ENCODE data around the gene PIK3CA.

PIK3CA gene

DNA sequence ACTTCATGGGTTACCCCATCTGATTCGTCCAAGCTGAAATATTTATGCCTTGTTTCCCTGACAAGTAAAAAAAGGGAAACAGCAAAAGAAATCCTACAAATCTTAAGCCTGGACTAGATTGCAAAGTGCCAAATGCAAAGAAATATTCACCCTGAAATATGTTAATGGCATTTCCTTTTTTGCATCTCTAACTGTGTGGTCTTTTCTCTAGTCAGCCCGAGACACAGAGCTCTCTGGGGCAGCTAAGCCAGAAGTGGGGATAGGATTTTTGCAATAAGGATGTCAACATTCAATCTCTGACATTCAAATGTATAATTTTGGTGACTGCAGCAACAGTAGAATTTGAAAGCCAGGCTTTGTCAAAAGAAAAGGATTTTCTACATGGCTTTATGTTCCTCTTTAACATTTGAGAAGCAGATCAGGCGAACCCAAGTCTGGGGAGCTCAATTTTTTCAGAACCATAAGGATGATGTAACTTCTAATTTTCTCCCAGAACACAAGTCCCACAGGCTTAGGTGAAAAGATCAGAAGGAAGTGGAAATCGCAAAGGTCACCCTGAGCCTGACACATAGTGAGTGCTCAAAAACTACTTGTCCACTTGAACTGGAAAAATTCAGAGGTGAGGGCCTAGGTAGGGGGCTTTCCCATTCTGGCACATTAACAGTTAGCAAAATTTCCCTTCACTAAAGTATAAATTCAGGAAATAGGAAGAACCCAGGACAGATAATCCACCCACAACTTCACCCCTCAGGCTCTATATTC is 131.0 kb downstream of the PIK3CA start:
- TF ChIP-seq, protein P1, sequence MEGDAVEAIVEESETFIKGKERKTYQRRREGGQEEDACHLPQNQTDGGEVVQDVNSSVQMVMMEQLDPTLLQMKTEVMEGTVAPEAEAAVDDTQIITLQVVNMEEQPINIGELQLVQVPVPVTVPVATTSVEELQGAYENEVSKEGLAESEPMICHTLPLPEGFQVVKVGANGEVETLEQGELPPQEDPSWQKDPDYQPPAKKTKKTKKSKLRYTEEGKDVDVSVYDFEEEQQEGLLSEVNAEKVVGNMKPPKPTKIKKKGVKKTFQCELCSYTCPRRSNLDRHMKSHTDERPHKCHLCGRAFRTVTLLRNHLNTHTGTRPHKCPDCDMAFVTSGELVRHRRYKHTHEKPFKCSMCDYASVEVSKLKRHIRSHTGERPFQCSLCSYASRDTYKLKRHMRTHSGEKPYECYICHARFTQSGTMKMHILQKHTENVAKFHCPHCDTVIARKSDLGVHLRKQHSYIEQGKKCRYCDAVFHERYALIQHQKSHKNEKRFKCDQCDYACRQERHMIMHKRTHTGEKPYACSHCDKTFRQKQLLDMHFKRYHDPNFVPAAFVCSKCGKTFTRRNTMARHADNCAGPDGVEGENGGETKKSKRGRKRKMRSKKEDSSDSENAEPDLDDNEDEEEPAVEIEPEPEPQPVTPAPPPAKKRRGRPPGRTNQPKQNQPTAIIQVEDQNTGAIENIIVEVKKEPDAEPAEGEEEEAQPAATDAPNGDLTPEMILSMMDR (conservative IDR thresholded peaks at IDR 0.05; ENCODE audit: low read length): no peak
- H3K4me3 ChIP-seq (ENCODE audit: low read length): no peak overlapping the region
- no peak for DNase-seq (ENCODE audit: low read depth)

DNA sequence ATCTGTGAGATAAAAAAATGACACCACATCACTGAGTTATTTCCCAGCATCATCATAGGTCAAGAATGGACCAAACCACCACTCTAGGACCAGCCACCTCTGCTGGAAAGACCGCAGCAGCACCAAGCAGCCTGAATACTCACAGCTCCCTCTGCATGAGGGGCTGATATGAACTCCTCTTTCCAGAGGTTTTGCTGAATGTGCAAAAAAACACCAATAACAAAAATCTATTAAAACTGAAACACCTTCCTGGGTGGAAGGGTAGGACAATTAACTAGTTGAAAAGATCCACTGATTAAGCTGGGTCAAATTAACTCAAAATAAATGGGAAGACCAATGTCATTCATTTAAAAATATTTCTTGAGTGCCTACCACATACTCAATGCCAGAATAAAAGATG is 131.7 kb downstream of the PIK3CA start:
- DNase-seq (ENCODE audit: low read depth): no peak
- TF ChIP-seq, protein P1 (conservative IDR thresholded peaks at IDR 0.05; ENCODE audit: low read length): no peak
- no peak overlapping the region for H3K4me3 ChIP-seq (ENCODE audit: low read length)

- DNase-seq (ENCODE audit: low read depth): no peak
- TF ChIP-seq, protein P1 (conservative IDR thresholded peaks at IDR 0.05; ENCODE audit: low read length): no peak
- H3K4me3 ChIP-seq (ENCODE audit: low read length): no peak overlapping the region
These were observed 133.7 kb downstream of the PIK3CA start for GRCh38 chr3:179281825-179282224.

DNA sequence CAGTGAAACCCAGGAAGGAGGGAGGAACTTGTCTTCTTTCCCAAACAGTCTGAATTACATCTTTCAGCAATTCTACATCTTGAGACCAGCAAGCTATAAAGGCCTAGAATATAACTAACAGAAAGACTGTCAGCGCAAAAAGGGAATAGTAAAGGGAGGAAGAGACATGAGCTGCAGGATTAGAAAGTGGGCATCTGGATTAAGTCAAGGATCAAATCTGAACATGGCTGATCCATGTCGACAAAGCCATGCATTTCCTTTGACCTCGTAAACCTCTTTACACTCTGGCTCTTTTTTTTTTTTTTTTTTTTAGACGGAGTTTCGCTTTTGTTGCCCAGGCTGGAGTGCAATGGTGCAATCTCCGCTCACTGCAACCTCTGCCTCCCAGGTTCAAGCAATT is 138.2 kb downstream of the PIK3CA start:
- no peak for DNase-seq (ENCODE audit: low read depth)
- no peak overlapping the region; the same call in 1 of the 2 replicates for H3K4me3 ChIP-seq (ENCODE audit: low read length)
- TF ChIP-seq, protein P1 (conservative IDR thresholded peaks at IDR 0.05; ENCODE audit: low read length): no peak

- H3K4me3 ChIP-seq (ENCODE audit: low read length): no peak overlapping the region
- TF ChIP-seq, protein P1 (conservative IDR thresholded peaks at IDR 0.05; ENCODE audit: low read length): no peak
- DNase-seq (ENCODE audit: low read depth): no peak
These were observed 140.7 kb downstream of the PIK3CA start for GRCh38 chr3:179288845-179289244.

- TF ChIP-seq, protein P1 (conservative IDR thresholded peaks at IDR 0.05; ENCODE audit: low read length): no peak
- no peak for DNase-seq (ENCODE audit: low read depth)
These were observed 141.1 kb downstream of the PIK3CA start for GRCh38 chr3:179289295-179289694.

More at GRCh38 chr3:179289295-179289694, 141.1 kb downstream of the PIK3CA start:
- no peak overlapping the region for H3K4me3 ChIP-seq (ENCODE audit: low read length)
